GM10248 (cell line): ENCODE data around the gene EPS15.

Experiments
- CTCF ChIA-PET: fragments of 300-600 bp; sonication (Branson Sonifier 250); formaldehyde crosslinking; extraction: SDS; loops from one replicate; lab custom pipeline; 2021; ENCODE audit warnings: antibody characterized with exemption; lab: Yijun Ruan, JAX
- POLR2A ChIA-PET: fragments of 350-650 bp; sonication (Branson Sonifier 250); formaldehyde crosslinking; extraction: SDS; loops from one replicate; lab custom pipeline; 2020; ENCODE audit warnings: antibody characterized with exemption; lab: Yijun Ruan, JAX
- DNase-seq: peaks from one replicate; pipeline ENCODE4 v3.0.0; 2012; ENCODE audit errors: extremely low spot score
- CTCF ChIP-seq: IDR thresholded peaks from 2 replicates; pipeline ENCODE4 v1.5.1; 2012; ENCODE audit warnings: mild to moderate bottlenecking, low read depth; ENCODE audit errors: extremely low read depth, missing control alignments, control extremely low read depth

EPS15 gene

GRCh38 chr1:51359879-51360278, 159.2 kb downstream of the EPS15 start:
- ChIA-PET CTCF (interaction anchor here (0.7 to 1.6 kb wide), 2 partner anchors 13 to 65 kb away, joined by 3 to 4 read pairs; no protein-coding TSS in a partner anchor), POLR2A (no interaction called here)
- DNase-seq: no peak
- no peak for TF ChIP-seq CTCF

DNA sequence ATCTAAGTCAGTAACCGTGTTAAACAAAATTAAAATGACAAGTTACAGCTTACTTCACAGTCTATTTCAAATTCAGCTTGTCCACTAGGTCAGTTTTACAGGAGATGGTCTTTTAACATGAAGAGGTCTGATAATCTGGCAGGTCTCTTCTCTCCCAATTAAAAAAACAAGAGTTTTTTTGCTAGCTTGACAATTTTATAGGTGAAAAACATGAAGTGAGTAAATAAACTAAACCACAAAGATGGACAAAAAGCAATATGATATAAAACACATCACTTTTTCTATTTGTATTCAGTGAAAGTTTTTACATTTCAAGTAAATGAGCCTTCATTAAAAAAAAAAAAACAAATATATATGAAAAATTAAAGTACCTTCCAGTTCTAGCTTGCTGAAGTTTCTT, 163.7 kb downstream of the EPS15 start:
- ChIA-PET POLR2A (no interaction called here), CTCF (no interaction called here)
- TF ChIP-seq CTCF: no peak
- DNase-seq: no peak

- no peak for TF ChIP-seq CTCF
- DNase-seq: no peak
- ChIA-PET CTCF (interaction anchor here (1.4 kb wide), 1 partner anchor 14 kb away, joined by 3 read pairs; no protein-coding TSS in a partner anchor), POLR2A (no interaction called here)
These were observed 164.7 kb downstream of the EPS15 start for GRCh38 chr1:51354416-51354815.

- POLR2A ChIA-PET: no interaction called here
- CTCF ChIA-PET: interaction anchor here (1.3 to 1.4 kb wide), 2 partner anchors 11 to 12 kb away, joined by 3 to 4 read pairs; no protein-coding TSS in a partner anchor
- DNase-seq: no peak
- TF ChIP-seq CTCF: no peak
These were observed 167.2 kb downstream of the EPS15 start for GRCh38 chr1:51351907-51352306.

DNA sequence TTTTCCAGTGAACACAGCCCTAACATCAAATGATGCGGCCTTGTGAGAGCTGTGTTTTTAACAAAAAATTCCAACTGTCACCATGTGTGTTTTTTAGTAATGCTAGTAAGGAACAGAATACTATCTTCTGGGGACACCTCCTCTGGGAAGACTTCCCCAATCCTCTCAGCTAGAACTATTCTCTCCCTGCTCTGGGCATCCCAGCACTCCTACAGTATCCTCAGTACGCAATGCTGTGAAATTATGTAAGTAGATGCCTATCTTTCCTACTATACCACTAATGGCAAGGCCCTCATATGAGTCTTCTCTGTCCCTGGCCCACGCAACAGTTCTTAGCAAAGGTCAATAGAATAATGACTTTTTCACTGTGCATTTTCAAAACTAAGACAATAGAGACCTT, 169.2 kb downstream of the EPS15 start:
- ChIA-PET POLR2A (no interaction called here), CTCF (no interaction called here)
- no peak for DNase-seq
- no peak for TF ChIP-seq CTCF

GRCh38 chr1:51348147-51348527, 170.9 kb downstream of the EPS15 start:
- DNase-seq: no peak
- CTCF ChIA-PET: interaction anchor here (1.4 to 2.1 kb wide), 2 partner anchors 9 to 25 kb away, joined by 3 to 4 read pairs; no protein-coding TSS in a partner anchor
- TF ChIP-seq CTCF: no peak
- POLR2A ChIA-PET: no interaction called here
